ENCODE results near the gene MYADML2. TPM values are rescaled to one million over a fixed set of nuclear protein-coding genes. Genes with fewer than 3 reads are reported as not detected.
A peak's percentile ranks its signal among the peaks of the same experiment; 100 is the strongest.

Gene MYADML2
- total RNA-seq, 1 donor from 2014 or later = 0.11 TPM

DNA sequence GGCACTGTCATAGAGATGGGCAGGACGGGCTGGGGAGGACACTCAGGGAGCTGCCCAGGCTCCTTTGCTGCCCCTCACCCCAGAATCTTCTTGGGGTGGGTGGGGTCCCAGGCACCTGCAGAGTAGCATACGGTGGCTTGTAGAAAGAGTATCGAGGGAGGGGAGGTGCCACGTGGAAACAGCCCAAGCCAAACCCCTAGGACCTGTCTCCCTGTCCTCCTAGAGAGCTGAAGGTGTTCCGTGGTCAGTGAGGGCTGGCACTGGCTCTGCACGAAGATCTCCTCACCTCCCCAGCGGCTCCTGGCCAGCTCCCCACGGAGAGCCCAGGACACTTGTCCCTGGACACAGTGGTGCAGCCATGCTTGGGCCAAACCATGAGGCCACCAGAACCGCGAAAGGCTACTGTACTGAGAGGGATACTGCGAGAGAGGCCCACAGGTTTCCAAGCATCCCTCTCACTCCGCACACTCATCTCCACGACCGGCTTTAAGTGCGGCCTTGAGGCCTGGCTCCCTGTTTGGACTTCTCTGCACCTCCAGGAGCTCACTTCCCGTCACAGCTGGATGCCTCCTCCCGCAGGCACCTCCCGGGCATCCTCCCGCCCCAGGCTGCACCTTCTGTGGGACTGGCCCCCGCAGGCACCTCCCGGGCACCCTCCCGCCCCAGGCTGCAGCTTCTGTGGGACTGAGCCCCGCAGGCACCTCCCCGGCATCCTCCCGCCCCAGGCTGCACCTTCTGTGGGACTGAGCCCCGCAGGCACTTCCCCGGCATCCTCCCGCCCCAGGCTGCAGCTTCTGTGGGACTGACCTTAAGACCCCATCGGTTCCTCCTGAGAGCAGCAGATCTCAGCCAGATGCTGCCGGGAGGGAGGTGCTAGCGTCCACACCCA lies 17.5 kb downstream of the MYADML2 start:
- Mint-ChIP-seq H3K4me1 (peaks cover 13% of the 10 kb centered on the region), H3K27ac (no peak overlapping the region), H3K27me3 (ENCODE audit: insufficient read depth, low read depth) (peaks cover 2% of the 10 kb centered on the region), H3K36me3 (no peaks in the 10 kb centered on the region), H3K4me3 (peak overlapping the region; percentile 81), H3K9me3 (no peaks in the 10 kb centered on the region)
- H3K27ac ChIP-seq = no peak overlapping the region
- no peaks in the 10 kb centered on the region for H3K9me3 ChIP-seq (ENCODE audit: low read depth)
- peaks cover 38% of the 10 kb centered on the region for H4K20me1 ChIP-seq (ENCODE audit: low read depth)
- H3F3A ChIP-seq (ENCODE audit: low read depth) = peaks cover 29% of the 10 kb centered on the region
- DNase-seq (ENCODE audit: low spot score) = no peak
- no peak overlapping the region for H3K9ac ChIP-seq
- H3K4me3 ChIP-seq = no peak overlapping the region
- H3K36me3 ChIP-seq = no peaks in the 10 kb centered on the region
- H3K79me2 ChIP-seq (ENCODE audit: low read depth) = peaks cover 27% of the 10 kb centered on the region
- no peak overlapping the region for H2AFZ ChIP-seq (replicated peaks)
- no peak for TF ChIP-seq EZH2 (IDR thresholded peaks at IDR 0.05)
- no peak for TF ChIP-seq EZH2phosphoT487 (IDR thresholded peaks at IDR 0.05)
- TF ChIP-seq CTCF (IDR thresholded peaks at IDR 0.05) = no peak
- peaks cover 17% of the 10 kb centered on the region for H3K27me3 ChIP-seq
- H3K4me2 ChIP-seq = peak overlapping the region; percentile 81
- peaks cover 17% of the 10 kb centered on the region for H3K4me1 ChIP-seq

GRCh38 chr17:81928544-81929252 lies 18.3 kb downstream of the MYADML2 start:
- Histone ChIP-seq H2AFZ (replicated peaks) (no peak overlapping the region), H3K4me2 (peak overlapping the region; percentile 81), H3K4me3 (peak overlapping the region; percentile 56), H3K27ac (no peak overlapping the region), H3K36me3 (no peaks in the 10 kb centered on the region), H3K9ac (no peak overlapping the region), H4K20me1 (ENCODE audit: low read depth) (peaks cover 46% of the 10 kb centered on the region), H3K4me1 (peaks cover 23% of the 10 kb centered on the region), H3F3A (ENCODE audit: low read depth) (peaks cover 37% of the 10 kb centered on the region), H3K79me2 (ENCODE audit: low read depth) (peaks cover 35% of the 10 kb centered on the region), H3K9me3 (ENCODE audit: low read depth) (no peaks in the 10 kb centered on the region), H3K27me3 (peaks cover 17% of the 10 kb centered on the region)
- Mint-ChIP-seq H3K36me3 (no peaks in the 10 kb centered on the region), H3K4me1 (peaks cover 18% of the 10 kb centered on the region), H3K27me3 (ENCODE audit: insufficient read depth, low read depth) (peaks cover 2% of the 10 kb centered on the region), H3K9me3 (no peaks in the 10 kb centered on the region), H3K27ac (no peak overlapping the region), H3K4me3 (peak overlapping the region; percentile 81)
- DNase-seq (ENCODE audit: low spot score) = no peak
- TF ChIP-seq EZH2 (IDR thresholded peaks at IDR 0.05) (no peak), CTCF (IDR thresholded peaks at IDR 0.05) (no peak), EZH2phosphoT487 (IDR thresholded peaks at IDR 0.05) (no peak)

GRCh38 chr17:81927653-81928543 lies 19.1 kb downstream of the MYADML2 start, which contains the start of gene MAFG:
MAFG (minus strand) TSS chr17:81927735; CDS start chr17:81923185, 4,550 bp downstream.
- Histone ChIP-seq H4K20me1 (ENCODE audit: low read depth) (peaks cover 54% of the 10 kb centered on the region), H3K27ac (no peak within 1 kb of the TSS), H3K27me3 (peaks cover 17% of the 10 kb centered on the region), H3K79me2 (ENCODE audit: low read depth) (peaks cover 42% of the 10 kb centered on the region), H3F3A (ENCODE audit: low read depth) (peaks cover 40% of the 10 kb centered on the region), H3K4me2 (peak within 1 kb of the TSS; percentile 99), H3K4me1 (peaks cover 31% of the 10 kb centered on the region), H3K4me3 (peak within 1 kb of the TSS; percentile 87), H3K9ac (peak within 1 kb of the TSS; percentile 22), H2AFZ (replicated peaks) (peak within 1 kb of the TSS; percentile 73), H3K36me3 (no peaks in the 10 kb centered on the region), H3K9me3 (ENCODE audit: low read depth) (no peaks in the 10 kb centered on the region)
- no peak for TF ChIP-seq EZH2 (IDR thresholded peaks at IDR 0.05)
- TF ChIP-seq CTCF (IDR thresholded peaks at IDR 0.05) = peak; percentile 69
- Mint-ChIP-seq H3K27ac (no peak within 1 kb of the TSS), H3K4me3 (peak within 1 kb of the TSS; percentile 90), H3K9me3 (no peaks in the 10 kb centered on the region), H3K4me1 (peaks cover 21% of the 10 kb centered on the region), H3K36me3 (no peaks in the 10 kb centered on the region), H3K27me3 (ENCODE audit: insufficient read depth, low read depth) (peaks cover 2% of the 10 kb centered on the region)
- DNase-seq (ENCODE audit: low spot score) = peak; percentile 98

All from neural progenitor cell (in vitro differentiated cells).